SK-N-MC (cell line): ENCODE data around the gene C1orf198.

Source experiments
- EZH2 ChIP-seq: fragments of 200-600 bp; sonication (generic); IDR thresholded peaks from one replicate; pipeline ENCODE4 v1.6.1; 2017; ENCODE audit warnings: antibody characterized with exemption
- POLR2AphosphoS5 ChIP-seq: IDR thresholded peaks from 2 replicates; pipeline ENCODE4 v1.6.1; 2012; ENCODE audit warnings: mild to moderate bottlenecking, low read depth, low read length, borderline replicate concordance

GRCh38 chr1:230857077-230857476 lies 11.2 kb downstream of the C1orf198 start:
- TF ChIP-seq POLR2AphosphoS5 (no peak), EZH2 (no peak)
